Activated T-cell treated with anti-CD3 and anti-CD28 coated beads for 24 hours (primary cell): Measurements from ENCODE around the gene DLGAP4.

Experiments
- DNase-seq: peaks from one replicate; pipeline ENCODE4 v3.0.0-alpha.2; 2020; ENCODE audit warnings: low read depth

Gene DLGAP4

GRCh38 chr20:36569847-36570429 lies 263.8 kb downstream of the DLGAP4 start:
- no peak for DNase-seq

GRCh38 chr20:36571564-36572504 lies 265.7 kb downstream of the DLGAP4 start:
- no peak for DNase-seq

- DNase-seq, result peak; percentile 64
Measured at GRCh38 chr20:36572701-36573102, 266.6 kb downstream of the DLGAP4 start.

GRCh38 chr20:36573103-36573797 lies 267.1 kb downstream of the DLGAP4 start, which contains the start of gene TGIF2:
Gene TGIF2, plus strand, starts transcription at chr20:36573597. Its CDS starts 5,178 bp downstream, at chr20:36578775.
- peak; percentile 86 for DNase-seq

- DNase-seq, result no peak
Measured at GRCh38 chr20:36573798-36574365, 267.7 kb downstream of the DLGAP4 start.

GRCh38 chr20:36574366-36575135 lies 268.4 kb downstream of the DLGAP4 start:
- DNase-seq, result peak; percentile 33

- no peak for DNase-seq
Measured at GRCh38 chr20:36576081-36576445, 269.9 kb downstream of the DLGAP4 start.
